Right lobe of liver (tissue), 6 donors: ENCODE results near the gene RASD2. TPM values are rescaled to one million over a fixed set of nuclear protein-coding genes. Genes with fewer than 3 reads are reported as not detected.

Experiments used
- ATAC-seq, 4 donors: fragments of 200-7000 bp; cut with Tn5 transposase; one replicate each; pipeline ENCODE4 v1.9.1; 2020; ENCODE audit warnings: mild to moderate bottlenecking in 4 of 4, moderate library complexity in 4 of 4
- DNase-seq, 3 donors: peaks; one replicate each; pipeline ENCODE4 v3.0.0-alpha.2; 2020
- H3K27ac ChIP-seq, 3 donors: fragments of 200-600 bp; one replicate each; pipeline ENCODE4 v1.8.0; 2022
- H3K27me3 ChIP-seq, 2 donors: fragments of 200-600 bp; one replicate each; pipeline ENCODE4 v1.8.0; 2022
- H3K36me3 ChIP-seq, 4 donors: fragments of 200-600 bp; sonication (generic) in 1 of 4; one replicate each; pipeline versions ENCODE4 v1.5.1 to v1.8.0; 2017 to 2022; ENCODE audit warnings: control low read depth in 1 of 4
- H3K4me1 ChIP-seq, 4 donors: fragments of 200-600 bp; sonication (generic) in 1 of 4; one replicate each; pipeline versions ENCODE4 v1.5.1 to v1.8.0; 2017 to 2022; ENCODE audit warnings: control low read depth in 1 of 4
- H3K4me3 ChIP-seq, 3 donors: fragments of 200-600 bp; one replicate each; pipeline ENCODE4 v1.8.0; 2022
- H3K9me3 ChIP-seq, 4 donors: fragments of 200-600 bp; sonication (generic) in 1 of 4; one replicate each; pipeline versions ENCODE4 v1.5.1 to v1.8.0; 2017 to 2022; ENCODE audit warnings: control low read depth in 1 of 4
- CTCF ChIP-seq, 4 donors: fragments of 200-600 bp in 3 of 4; fragments of 450-650 bp in 1 of 4; IDR thresholded peaks; one replicate each; pipeline versions ENCODE4 v1.5.1 to v1.8.0; 2016 to 2022; ENCODE audit warnings: antibody characterized with exemption in 4 of 4, mild to moderate bottlenecking in 2 of 4
- POLR2A ChIP-seq: fragments of 450-650 bp; IDR thresholded peaks from one replicate; pipeline ENCODE4 v1.6.1; 2017; ENCODE audit warnings: antibody characterized with exemption, mild to moderate bottlenecking
- WGBS: methylation state at CpG from one replicate; pipeline ENCODE4 v1.1.6; 2018; ENCODE audit warnings: low coverage, low lambda C conversion rate; ENCODE audit not compliant: insufficient coverage; ENCODE audit errors: missing lambda C conversion rate; 5-methylcytosine and 5-hydroxymethylcytosine counted together
- intact Hi-C, 2 donors: fragments of 100-400 bp; cut with DNase I; formaldehyde crosslinking; loops; one replicate each; pipeline versions ENCODE4 v1.11.2 to v1.14.1; 2022
- total RNA-seq, 6 experiments: library from RNA; depleted of rRNA in 2 of 6; stranded (reverse); fragments of >200 nt in 2 of 6; fragmentation: NEBNext Ultra II Directional in 3 of 6; extraction: Animal tissue kit (Norgen Biotek cat#: 25700) in 3 of 6; gene quantifications; one replicate each; pipeline versions ENCODE4 v1.1.0 to v1.2.4, GENCODE V29; 2016 to 2023
- donor health status: DM: no; HTN: yes; CAD: no.
- donor health status: DM: no; HTN: no; CAD: no.
- donor health status: DM: no; HTN: no; CAD: no.
- donor health status: DM: no; HTN: yes; CAD: no.
- donor health status: DM: no; HTN: yes; CAD: no.

The RASD2 gene
- total RNA-seq, 6 experiments from 2014 or later: 0.05 to 0.20 (median 0.07) TPM; not detected in 2

DNA sequence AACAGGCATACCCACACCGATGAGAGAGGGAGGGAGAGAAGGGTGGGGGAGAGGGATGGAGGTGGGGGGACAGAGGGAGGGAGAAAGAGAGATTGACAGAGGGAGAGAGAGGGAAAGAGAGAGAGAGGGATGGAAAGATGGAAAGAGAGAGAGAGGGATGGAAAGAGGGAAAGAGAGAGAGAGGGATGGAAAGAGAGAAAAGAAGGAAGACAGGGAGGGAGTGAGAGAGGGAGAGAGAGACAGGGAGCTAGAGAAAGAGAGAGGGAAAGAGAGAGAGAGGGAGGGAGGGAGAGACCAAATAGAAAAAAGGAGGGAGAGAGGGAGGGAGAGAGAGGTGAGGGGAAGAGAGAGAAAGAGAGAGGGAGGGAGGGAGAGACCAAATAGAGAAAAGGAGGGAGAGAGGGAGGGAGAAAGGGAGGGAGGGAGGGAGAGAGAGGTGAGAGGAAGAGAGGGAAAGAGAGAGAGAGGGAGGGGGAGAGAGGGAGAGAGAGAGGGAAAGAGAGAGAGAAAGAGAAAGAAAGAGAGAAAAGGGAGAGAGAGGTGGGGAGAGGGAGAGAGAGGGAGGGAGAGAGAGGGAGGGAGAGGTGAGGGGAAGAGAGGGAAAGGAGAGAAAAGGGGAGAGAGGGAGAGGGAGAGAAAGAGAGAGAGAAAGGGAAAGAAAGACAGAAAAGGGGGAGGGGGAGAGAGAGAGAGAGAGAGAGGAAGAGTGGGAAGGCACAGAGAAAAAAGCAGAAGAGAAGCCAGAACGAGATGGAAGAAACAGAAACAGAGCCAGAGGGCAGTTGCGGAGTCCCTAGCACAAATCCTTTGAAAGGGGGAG, 52.6 kb downstream of the RASD2 start:
- H3K9me3 ChIP-seq: no peaks in the 10 kb centered on the region
- 40% methylated on average over 3 of the region's 3 CpGs for WGBS
- H3K27me3 ChIP-seq: no peaks in the 10 kb centered on the region
- no peak overlapping the region for H3K4me3 ChIP-seq
- no peaks in the 10 kb centered on the region for H3K36me3 ChIP-seq
- no peak overlapping the region for H3K27ac ChIP-seq
- intact Hi-C loops: no loop called here
- no peaks in the 10 kb centered on the region for H3K4me1 ChIP-seq
- ATAC-seq (no peak), DNase-seq (no peak)
- TF ChIP-seq POLR2A: no peak
- TF ChIP-seq CTCF (IDR thresholded peaks at IDR 0.05): no peak

- DNase-seq (no peak), ATAC-seq (no peak)
- no peak for TF ChIP-seq CTCF (IDR thresholded peaks at IDR 0.05)
- TF ChIP-seq POLR2A: no peak
- Histone ChIP-seq H3K36me3 (no peaks in the 10 kb centered on the region), H3K4me3 (no peak overlapping the region), H3K27ac (no peak overlapping the region), H3K4me1 (no peaks in the 10 kb centered on the region), H3K27me3 (no peaks in the 10 kb centered on the region), H3K9me3 (no peaks in the 10 kb centered on the region)
- 60% methylated on average over 1 of the region's 14 CpGs for WGBS
- intact Hi-C loops: no loop called here
Measured at GRCh38 chr22:35593891-35594470, 53.4 kb downstream of the RASD2 start.

GRCh38 chr22:35594686-35595085, 54.1 kb downstream of the RASD2 start:
- TF ChIP-seq CTCF (IDR thresholded peaks at IDR 0.05) (no peak), POLR2A (no peak)
- WGBS: no CpG with 5 or more reads among the region's 5 CpGs
- intact Hi-C loops: no loop called here

DNA sequence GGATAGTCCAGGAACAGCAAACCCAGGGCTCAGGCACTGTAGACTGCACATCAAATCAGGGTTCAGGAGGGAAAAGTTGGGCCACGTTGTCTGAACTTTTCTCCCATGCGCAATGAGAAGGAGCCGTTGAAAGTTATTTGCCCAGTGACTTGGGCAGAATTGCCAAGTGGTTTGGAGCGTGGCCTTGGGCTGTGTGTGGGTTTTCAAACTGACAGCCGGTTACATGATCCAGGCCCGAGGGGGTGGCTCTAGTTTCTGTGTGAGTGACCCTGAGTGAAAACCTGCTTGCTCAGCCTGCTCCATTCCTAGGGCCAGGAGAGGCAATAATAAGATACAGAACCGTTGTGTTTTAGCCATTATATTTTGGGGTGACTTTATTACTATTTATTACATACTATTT, 56.2 kb downstream of the RASD2 start:
- TF ChIP-seq CTCF (IDR thresholded peaks at IDR 0.05): no peak
- intact Hi-C loops: no loop called here
- no peak for ATAC-seq
- 68% methylated on average over 3 of the region's 7 CpGs for WGBS
- no peaks in the 10 kb centered on the region for H3K4me1 ChIP-seq
- no peak for DNase-seq
- no peaks in the 10 kb centered on the region for H3K27me3 ChIP-seq
- no peaks in the 10 kb centered on the region for H3K36me3 ChIP-seq
- H3K9me3 ChIP-seq: no peaks in the 10 kb centered on the region
- no peak overlapping the region for H3K4me3 ChIP-seq
- no peak overlapping the region for H3K27ac ChIP-seq

More at GRCh38 chr22:35594686-35595085, 54.1 kb downstream of the RASD2 start:
- ATAC-seq (no peak), DNase-seq (peak in 1 of 3 donors; percentile 22)
- Histone ChIP-seq H3K27ac (no peak overlapping the region), H3K36me3 (no peaks in the 10 kb centered on the region), H3K4me1 (no peaks in the 10 kb centered on the region), H3K27me3 (no peaks in the 10 kb centered on the region), H3K4me3 (no peak overlapping the region), H3K9me3 (no peaks in the 10 kb centered on the region)
